Measurements from ENCODE around the gene PTPRM.

GRCh38 chr18:8455661-8456614 is 888.8 kb downstream of the PTPRM start:
- TF ChIP-seq ZNF335 (tag by site-specific recombination; conservative IDR thresholded peaks at IDR 0.05) (no peak), ZNF623 (tag by site-specific recombination; IDR thresholded peaks at IDR 0.05) (no peak), CTCF (tag by site-specific recombination; IDR thresholded peaks at IDR 0.05) (no peak), REST (tag by site-specific recombination; IDR thresholded peaks at IDR 0.05) (no peak), ZNF366 (tag by site-specific recombination; conservative IDR thresholded peaks at IDR 0.05) (no peak), ZNF449 (tag by site-specific recombination; IDR thresholded peaks at IDR 0.05) (no peak)
- TF ChIP-seq, protein P1, sequence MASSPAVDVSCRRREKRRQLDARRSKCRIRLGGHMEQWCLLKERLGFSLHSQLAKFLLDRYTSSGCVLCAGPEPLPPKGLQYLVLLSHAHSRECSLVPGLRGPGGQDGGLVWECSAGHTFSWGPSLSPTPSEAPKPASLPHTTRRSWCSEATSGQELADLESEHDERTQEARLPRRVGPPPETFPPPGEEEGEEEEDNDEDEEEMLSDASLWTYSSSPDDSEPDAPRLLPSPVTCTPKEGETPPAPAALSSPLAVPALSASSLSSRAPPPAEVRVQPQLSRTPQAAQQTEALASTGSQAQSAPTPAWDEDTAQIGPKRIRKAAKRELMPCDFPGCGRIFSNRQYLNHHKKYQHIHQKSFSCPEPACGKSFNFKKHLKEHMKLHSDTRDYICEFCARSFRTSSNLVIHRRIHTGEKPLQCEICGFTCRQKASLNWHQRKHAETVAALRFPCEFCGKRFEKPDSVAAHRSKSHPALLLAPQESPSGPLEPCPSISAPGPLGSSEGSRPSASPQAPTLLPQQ (tag by site-specific recombination; IDR thresholded peaks at IDR 0.05), result no peak

Measured in HEK293 (cell line).